Thyroid gland (tissue), 4 donors: ENCODE data around the gene LRIT2. TPM values are rescaled to one million over a fixed set of nuclear protein-coding genes. Genes with fewer than 3 reads are reported as not detected.

Experiments used
- DNase-seq, 2 donors: peaks; one replicate each; pipeline ENCODE4 v3.0.0-alpha.2; 2019
- H3K27ac ChIP-seq, 3 donors: fragments of 200-600 bp; sonication (generic); 1 replicate in 2 of 3; 2 replicates in 1 of 3; pipeline ENCODE4 v1.5.1; 2016 to 2019; ENCODE audit warnings: mild to moderate bottlenecking in 1 of 3, moderate library complexity in 1 of 3
- H3K27me3 ChIP-seq: fragments of 200-600 bp; sonication (generic); one replicate; pipeline ENCODE4 v1.5.1; 2019
- H3K36me3 ChIP-seq, 2 donors: fragments of 200-600 bp; sonication (generic); one replicate each; pipeline ENCODE4 v1.5.1; 2016 to 2019
- H3K4me1 ChIP-seq, 2 donors: fragments of 200-600 bp; sonication (generic); one replicate each; pipeline ENCODE4 v1.5.1; 2017 to 2019
- H3K4me3 ChIP-seq, 3 donors: fragments of 200-600 bp; sonication (generic); replicated peaks in 1 of 3; 1 replicate in 2 of 3; 2 replicates in 1 of 3; pipeline ENCODE4 v1.5.1; 2016; ENCODE audit warnings: mild to moderate bottlenecking in 1 of 3
- H3K9me3 ChIP-seq: fragments of 200-600 bp; sonication (generic); one replicate; pipeline ENCODE4 v1.5.1; 2017
- CTCF ChIP-seq, 6 experiments: fragments of 200-600 bp in 3 of 6; fragments of 450-650 bp in 3 of 6; sonication (generic) in 3 of 6; IDR thresholded peaks; one replicate each; pipeline ENCODE4 v1.5.1; 2016 to 2019; ENCODE audit warnings: antibody characterized with exemption in 6 of 6, mild to moderate bottlenecking in 2 of 6, inconsistent platforms in 1 of 6, moderate library complexity in 1 of 6
- POLR2A ChIP-seq, 2 donors: fragments of 450-650 bp; IDR thresholded peaks; one replicate each; pipeline ENCODE4 v1.6.1; 2017; ENCODE audit warnings: antibody characterized with exemption in 2 of 2, mild to moderate bottlenecking in 2 of 2, moderate library complexity in 1 of 2
- WGBS, 2 donors: methylation state at CpG; one replicate each; pipeline ENCODE4 v1.1.5; 2017; 5-methylcytosine and 5-hydroxymethylcytosine counted together
- intact Hi-C: fragments of 100-400 bp; cut with DNase I; formaldehyde crosslinking; loops from one replicate; pipeline ENCODE4 v1.15.1; 2023
- total RNA-seq, 4 donors: library from RNA; depleted of rRNA; stranded (reverse); fragments of >200 nt; gene quantifications; one replicate each; pipeline ENCODE4 v1.2.3, GENCODE V29; 2016

The LRIT2 gene
- total RNA-seq, 4 donors from 2014 or later = not detected

- intact Hi-C loops = no loop called here
- WGBS, 2 donors = 74 to 83% methylated on average over 5 of the region's 5 CpGs
- no peaks in the 10 kb centered on the region for H3K27me3 ChIP-seq
- H3K4me3 ChIP-seq = no peak overlapping the region
- TF ChIP-seq CTCF (IDR thresholded peaks at IDR 0.05) (no peak), POLR2A (IDR thresholded peaks at IDR 0.05) (no peak)
- no peaks in the 10 kb centered on the region for H3K9me3 ChIP-seq
- no peaks in the 10 kb centered on the region for H3K36me3 ChIP-seq
- no peak for DNase-seq
- H3K27ac ChIP-seq = no peak overlapping the region
- H3K4me1 ChIP-seq = no peaks in the 10 kb centered on the region
These were observed 13.3 kb downstream of the LRIT2 start for GRCh38 chr10:84212014-84212413.

- 73 to 81% methylated on average over 2 of the region's 2 CpGs for WGBS, 2 donors
- TF ChIP-seq CTCF (IDR thresholded peaks at IDR 0.05) = no peak
- no peak for TF ChIP-seq POLR2A (IDR thresholded peaks at IDR 0.05)
- DNase-seq = no peak
These were observed 13.8 kb downstream of the LRIT2 start for GRCh38 chr10:84211566-84211965.

GRCh38 chr10:84208023-84208422 is 17.3 kb downstream of the LRIT2 start:
- no peak overlapping the region for H3K27ac ChIP-seq
- no peaks in the 10 kb centered on the region for H3K36me3 ChIP-seq
- TF ChIP-seq POLR2A (IDR thresholded peaks at IDR 0.05) (no peak), CTCF (IDR thresholded peaks at IDR 0.05) (no peak)
- no peak overlapping the region for H3K4me3 ChIP-seq
- DNase-seq = no peak
- H3K27me3 ChIP-seq = no peaks in the 10 kb centered on the region
- H3K9me3 ChIP-seq = no peaks in the 10 kb centered on the region
- WGBS, 2 donors = 76 to 77% methylated on average over 10 of the region's 10 CpGs
- intact Hi-C loops = loop anchor here (5.0 kb wide), 1 partner anchor 61 kb away; no protein-coding TSS in a partner anchor
- no peaks in the 10 kb centered on the region for H3K4me1 ChIP-seq

More at GRCh38 chr10:84211566-84211965, 13.8 kb downstream of the LRIT2 start:
- intact Hi-C loops = no loop called here
- H3K36me3 ChIP-seq = no peaks in the 10 kb centered on the region
- no peak overlapping the region for H3K27ac ChIP-seq
- H3K27me3 ChIP-seq = no peaks in the 10 kb centered on the region
- no peaks in the 10 kb centered on the region for H3K4me1 ChIP-seq
- H3K4me3 ChIP-seq = no peak overlapping the region
- no peaks in the 10 kb centered on the region for H3K9me3 ChIP-seq

GRCh38 chr10:84205853-84206525 is 19.4 kb downstream of the LRIT2 start:
- Histone ChIP-seq H3K27me3 (no peaks in the 10 kb centered on the region), H3K4me1 (no peaks in the 10 kb centered on the region), H3K9me3 (no peaks in the 10 kb centered on the region), H3K36me3 (no peaks in the 10 kb centered on the region), H3K4me3 (no peak overlapping the region), H3K27ac (no peak overlapping the region)
- WGBS, 2 donors = 70 to 83% methylated on average over 5 to 6 of the region's 6 CpGs
- TF ChIP-seq POLR2A (IDR thresholded peaks at IDR 0.05) (no peak), CTCF (IDR thresholded peaks at IDR 0.05) (no peak)
- intact Hi-C loops = loop anchor here (5.0 kb wide), 1 partner anchor 59 kb away; no protein-coding TSS in a partner anchor
- no peak for DNase-seq

- intact Hi-C loops = loop anchor here (5.0 kb wide), 1 partner anchor 58 kb away; no protein-coding TSS in a partner anchor
- WGBS, 2 donors = 32 to 35% methylated on average over 8 of the region's 8 CpGs
- H3K4me3 ChIP-seq = no peak overlapping the region
- H3K27ac ChIP-seq = no peak overlapping the region
- TF ChIP-seq CTCF (IDR thresholded peaks at IDR 0.05) = peak in 5 of 6 experiments; percentile 53 to 78 (median 68)
- TF ChIP-seq POLR2A (IDR thresholded peaks at IDR 0.05) = no peak
- no peaks in the 10 kb centered on the region for H3K9me3 ChIP-seq
- no peaks in the 10 kb centered on the region for H3K36me3 ChIP-seq
- peak; percentile 59 to 65 for DNase-seq
- no peaks in the 10 kb centered on the region for H3K27me3 ChIP-seq
- H3K4me1 ChIP-seq = no peaks in the 10 kb centered on the region
These were observed 20.1 kb downstream of the LRIT2 start for GRCh38 chr10:84205049-84205852.
